OCI-LY1 (cell line): Measurements from ENCODE around the gene TPBGL.

ENCODE experiments used
- EZH2 ChIP-seq: fragments of 200-600 bp; sonication (generic), shearing (Covaris generic); IDR thresholded peaks from 2 replicates; pipeline ENCODE4 v1.8.0; 2017; ENCODE audit warnings: borderline replicate concordance, mixed run types, mild to moderate bottlenecking, antibody characterized with exemption, low read length, moderate library complexity, mixed read lengths
- TF ChIP-seq, protein P1 (sequence below): fragments of 200-600 bp; sonication (generic), shearing (Covaris generic); IDR thresholded peaks from 2 replicates; pipeline ENCODE4 v1.5.1; 2017; ENCODE audit warnings: mild to moderate bottlenecking, antibody characterized with exemption, low read length, moderate library complexity, mixed read lengths

DNA sequence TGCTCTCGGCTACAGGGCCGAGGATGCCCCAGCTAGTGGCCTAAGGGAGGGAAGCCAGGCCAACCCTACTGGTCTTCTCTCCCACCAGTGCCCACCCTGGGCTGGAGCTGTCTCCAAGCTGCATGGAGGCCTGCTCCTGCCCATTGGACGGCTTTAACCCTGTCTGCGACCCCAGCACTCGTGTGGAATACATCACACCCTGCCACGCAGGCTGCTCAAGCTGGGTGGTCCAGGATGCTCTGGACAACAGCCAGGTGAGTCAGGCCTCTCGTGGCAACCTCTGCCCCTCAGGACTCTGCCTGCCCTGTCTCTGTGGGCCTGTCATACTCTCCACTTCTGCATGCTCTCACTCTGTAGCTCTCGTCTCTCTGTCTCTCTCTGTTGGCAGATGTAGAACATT lies 44.1 kb upstream of the TPBGL start:
- TF ChIP-seq, protein P1, sequence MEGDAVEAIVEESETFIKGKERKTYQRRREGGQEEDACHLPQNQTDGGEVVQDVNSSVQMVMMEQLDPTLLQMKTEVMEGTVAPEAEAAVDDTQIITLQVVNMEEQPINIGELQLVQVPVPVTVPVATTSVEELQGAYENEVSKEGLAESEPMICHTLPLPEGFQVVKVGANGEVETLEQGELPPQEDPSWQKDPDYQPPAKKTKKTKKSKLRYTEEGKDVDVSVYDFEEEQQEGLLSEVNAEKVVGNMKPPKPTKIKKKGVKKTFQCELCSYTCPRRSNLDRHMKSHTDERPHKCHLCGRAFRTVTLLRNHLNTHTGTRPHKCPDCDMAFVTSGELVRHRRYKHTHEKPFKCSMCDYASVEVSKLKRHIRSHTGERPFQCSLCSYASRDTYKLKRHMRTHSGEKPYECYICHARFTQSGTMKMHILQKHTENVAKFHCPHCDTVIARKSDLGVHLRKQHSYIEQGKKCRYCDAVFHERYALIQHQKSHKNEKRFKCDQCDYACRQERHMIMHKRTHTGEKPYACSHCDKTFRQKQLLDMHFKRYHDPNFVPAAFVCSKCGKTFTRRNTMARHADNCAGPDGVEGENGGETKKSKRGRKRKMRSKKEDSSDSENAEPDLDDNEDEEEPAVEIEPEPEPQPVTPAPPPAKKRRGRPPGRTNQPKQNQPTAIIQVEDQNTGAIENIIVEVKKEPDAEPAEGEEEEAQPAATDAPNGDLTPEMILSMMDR, result no peak
- no peak for TF ChIP-seq EZH2
